AML-193 (cell line): Measurements from ENCODE around the gene ASPSCR1.

Experiments used
- DNase-seq, 2 experiments: peaks; one replicate each; lab custom pipeline; 2025; lab: John Stamatoyannopoulos, UW

Gene ASPSCR1, protein sequence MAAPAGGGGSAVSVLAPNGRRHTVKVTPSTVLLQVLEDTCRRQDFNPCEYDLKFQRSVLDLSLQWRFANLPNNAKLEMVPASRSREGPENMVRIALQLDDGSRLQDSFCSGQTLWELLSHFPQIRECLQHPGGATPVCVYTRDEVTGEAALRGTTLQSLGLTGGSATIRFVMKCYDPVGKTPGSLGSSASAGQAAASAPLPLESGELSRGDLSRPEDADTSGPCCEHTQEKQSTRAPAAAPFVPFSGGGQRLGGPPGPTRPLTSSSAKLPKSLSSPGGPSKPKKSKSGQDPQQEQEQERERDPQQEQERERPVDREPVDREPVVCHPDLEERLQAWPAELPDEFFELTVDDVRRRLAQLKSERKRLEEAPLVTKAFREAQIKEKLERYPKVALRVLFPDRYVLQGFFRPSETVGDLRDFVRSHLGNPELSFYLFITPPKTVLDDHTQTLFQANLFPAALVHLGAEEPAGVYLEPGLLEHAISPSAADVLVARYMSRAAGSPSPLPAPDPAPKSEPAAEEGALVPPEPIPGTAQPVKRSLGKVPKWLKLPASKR

DNA sequence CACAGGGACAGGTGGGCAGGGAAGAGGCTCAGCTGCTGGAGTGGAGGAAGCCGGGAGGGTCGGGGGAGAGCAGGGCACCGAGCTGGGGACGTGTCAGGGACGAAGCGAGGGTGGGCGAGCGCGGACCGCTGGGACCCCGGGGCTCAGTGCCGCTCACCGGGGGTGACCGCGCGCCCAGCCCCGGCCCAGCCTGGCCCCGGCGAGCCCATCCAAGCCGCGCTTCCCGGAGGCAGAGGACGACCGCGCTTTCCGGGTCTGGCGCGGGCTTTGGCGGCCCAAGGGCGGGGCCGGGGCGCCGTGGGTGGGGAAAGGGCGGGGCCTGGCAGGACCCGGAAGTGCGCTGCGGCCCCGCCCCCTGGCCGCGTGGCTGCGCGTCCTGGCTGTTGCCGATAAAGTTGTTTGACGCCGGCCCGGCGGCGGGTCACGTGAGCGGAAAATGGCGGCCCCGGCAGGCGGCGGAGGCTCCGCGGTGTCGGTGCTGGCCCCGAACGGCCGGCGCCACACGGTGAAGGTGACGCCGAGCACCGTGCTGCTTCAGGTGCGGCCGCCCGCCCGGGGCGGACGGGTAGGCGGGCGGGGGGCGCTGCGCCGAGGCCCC, at the start of gene ASPSCR1:
Gene ASPSCR1 (plus strand): TSS at position 419 of the 598 bp plus-strand sequence. CDS start 18 bp downstream, at position 437.
- DNase-seq: peak; percentile 83 to 89

DNA sequence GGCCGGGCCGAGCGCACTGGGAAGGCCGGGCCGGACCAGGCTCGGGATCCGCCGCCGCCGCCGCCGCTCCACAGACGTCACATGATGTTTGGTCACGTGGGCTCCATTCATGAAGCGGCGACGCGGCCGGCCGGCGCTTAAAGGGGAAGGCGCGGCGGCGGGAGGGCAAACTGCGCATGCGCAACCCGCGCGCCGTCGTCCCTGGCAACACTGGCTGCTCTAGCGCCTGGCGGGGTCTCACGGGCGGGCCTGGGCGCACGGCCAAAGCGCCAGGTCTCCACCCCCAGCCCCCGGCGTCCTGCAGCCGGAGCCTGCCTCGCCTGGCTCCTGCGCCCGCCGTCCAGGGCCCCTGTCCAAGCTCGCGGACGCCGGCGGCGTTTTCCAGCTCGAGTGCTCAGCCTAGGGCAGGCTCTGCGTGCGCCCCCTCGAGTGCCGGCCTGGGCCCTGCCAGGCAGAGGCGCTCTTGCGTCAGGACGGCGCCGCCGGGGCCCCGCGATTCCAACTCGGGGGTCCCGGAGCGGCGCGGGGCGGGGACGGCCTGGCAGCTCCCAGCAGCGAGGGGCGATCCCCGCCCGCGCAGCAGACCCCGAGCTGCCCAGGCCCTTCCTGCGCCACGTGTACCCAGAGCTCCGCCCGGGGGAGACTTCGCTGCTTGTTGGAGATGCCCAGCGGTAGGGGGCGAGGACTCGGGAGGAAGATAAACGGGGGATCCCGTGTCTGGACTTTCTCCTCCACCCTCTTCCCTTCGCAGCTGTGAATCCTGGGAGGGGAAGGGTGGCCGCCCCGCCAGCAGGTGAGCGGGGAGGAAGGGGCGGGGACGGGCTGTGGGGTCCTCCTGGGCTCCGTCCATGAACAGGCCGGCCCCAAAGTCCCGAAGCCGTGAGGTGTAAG, 49.5 kb upstream of the ASPSCR1 start, which contains the start of gene MAFG:
Gene MAFG (minus strand): TSS at position 83 of the 891 bp plus-strand sequence. CDS start 4,550 bp downstream, outside the sequence.
- peak; percentile 89 to 90 for DNase-seq

DNA sequence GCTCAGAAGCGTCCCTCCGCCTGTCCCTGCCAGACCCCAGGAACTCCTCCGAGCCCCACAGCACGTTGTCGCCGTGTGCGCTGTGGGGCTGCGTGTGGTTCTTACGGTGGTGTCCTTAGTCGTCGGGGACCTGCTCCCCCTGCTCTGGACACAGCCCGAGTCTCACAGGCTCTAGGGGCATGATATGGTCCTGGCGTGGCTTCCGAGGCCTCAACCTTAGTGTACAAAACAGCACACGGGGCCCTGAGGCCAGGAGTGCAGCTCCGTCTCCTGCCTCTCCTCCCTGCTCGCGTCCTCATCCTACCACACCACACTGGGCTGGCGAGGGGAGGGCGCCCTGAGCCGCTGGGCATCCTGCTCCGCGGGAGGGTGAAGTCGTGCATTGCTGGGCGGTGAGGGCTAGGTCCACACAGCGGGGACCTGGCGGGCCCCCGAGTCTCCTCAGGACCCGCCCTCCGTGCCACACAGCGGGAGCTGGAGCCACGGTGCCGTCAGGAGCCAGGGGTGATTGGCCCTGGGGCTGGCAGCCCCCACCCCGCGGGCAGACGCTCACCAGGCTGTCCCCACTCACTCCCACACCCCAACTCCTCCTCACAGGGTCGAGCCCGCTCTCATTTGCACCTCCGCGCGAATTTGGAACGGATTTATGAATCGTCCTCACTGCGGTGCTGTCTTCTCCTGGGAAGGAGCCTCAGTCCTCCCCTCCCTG, 48.7 kb upstream of the ASPSCR1 start:
- DNase-seq: no peak

DNA sequence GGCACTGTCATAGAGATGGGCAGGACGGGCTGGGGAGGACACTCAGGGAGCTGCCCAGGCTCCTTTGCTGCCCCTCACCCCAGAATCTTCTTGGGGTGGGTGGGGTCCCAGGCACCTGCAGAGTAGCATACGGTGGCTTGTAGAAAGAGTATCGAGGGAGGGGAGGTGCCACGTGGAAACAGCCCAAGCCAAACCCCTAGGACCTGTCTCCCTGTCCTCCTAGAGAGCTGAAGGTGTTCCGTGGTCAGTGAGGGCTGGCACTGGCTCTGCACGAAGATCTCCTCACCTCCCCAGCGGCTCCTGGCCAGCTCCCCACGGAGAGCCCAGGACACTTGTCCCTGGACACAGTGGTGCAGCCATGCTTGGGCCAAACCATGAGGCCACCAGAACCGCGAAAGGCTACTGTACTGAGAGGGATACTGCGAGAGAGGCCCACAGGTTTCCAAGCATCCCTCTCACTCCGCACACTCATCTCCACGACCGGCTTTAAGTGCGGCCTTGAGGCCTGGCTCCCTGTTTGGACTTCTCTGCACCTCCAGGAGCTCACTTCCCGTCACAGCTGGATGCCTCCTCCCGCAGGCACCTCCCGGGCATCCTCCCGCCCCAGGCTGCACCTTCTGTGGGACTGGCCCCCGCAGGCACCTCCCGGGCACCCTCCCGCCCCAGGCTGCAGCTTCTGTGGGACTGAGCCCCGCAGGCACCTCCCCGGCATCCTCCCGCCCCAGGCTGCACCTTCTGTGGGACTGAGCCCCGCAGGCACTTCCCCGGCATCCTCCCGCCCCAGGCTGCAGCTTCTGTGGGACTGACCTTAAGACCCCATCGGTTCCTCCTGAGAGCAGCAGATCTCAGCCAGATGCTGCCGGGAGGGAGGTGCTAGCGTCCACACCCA, 47.9 kb upstream of the ASPSCR1 start:
- DNase-seq: no peak

DNA sequence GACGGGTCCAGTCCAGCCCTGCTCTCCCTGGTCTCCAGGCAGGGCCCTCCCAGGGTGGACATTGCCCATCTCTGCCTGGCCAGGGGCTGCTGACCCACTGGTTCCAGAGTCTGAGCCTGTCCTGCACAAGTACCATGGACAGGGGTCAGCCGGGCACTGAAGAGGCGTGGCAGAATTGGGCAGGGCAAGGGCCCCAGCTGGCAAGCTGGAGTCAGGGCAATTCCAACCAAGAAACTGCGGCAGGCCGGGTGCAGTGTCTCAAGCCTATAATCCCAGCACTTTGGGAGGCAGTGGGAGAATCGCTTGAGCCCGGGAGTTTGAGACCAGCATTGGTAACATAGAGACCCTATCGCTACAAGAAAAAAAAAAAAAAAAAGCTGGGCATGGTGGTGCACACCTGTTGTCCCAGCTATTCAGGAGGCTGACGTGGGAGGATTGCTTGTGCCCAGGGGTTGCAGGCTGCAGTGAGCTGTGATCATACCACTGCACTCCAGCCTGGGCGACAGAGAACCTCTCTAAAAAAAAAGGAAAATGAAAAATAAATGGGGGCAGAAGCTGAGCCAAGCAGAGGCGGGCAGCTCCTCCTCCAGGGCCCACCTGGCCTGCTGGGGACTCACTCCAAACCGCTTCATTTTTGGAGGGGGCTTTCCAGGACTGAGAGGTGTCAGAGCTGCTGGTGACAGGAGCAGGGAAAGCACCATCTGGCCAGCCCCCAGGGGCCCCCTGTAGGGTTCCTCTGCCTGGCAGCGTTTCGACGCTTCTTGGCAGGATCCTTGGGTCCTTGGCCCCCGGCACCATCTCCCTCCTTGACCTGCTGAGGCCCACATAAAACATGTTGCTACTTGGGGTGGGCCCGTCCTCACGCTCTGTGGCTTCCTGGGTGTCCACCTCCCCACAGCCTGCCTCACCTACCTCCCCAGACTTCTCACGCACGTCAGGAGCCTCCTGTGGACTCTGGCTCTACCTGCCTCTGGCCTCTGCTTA, 47.0 kb upstream of the ASPSCR1 start:
- no peak for DNase-seq

DNA sequence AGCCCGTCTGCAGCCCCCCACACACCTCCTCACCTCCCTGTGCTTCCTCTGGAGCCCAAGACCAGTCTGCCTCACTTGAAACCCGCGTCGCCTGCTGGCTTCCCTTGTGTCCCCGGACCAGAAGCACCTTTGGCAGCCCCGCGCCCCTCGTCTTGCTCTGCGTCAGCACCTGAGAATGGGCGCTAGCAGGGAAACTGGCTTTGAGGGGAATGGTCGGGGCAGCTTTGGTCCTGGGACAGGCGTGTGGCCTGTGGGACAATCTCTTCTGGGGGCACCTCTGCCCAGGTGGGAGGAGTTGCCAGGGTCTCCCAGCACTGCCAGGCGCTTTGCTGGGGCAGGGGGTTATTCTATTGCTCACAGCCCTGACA, 46.3 kb upstream of the ASPSCR1 start:
- DNase-seq: no peak

DNA sequence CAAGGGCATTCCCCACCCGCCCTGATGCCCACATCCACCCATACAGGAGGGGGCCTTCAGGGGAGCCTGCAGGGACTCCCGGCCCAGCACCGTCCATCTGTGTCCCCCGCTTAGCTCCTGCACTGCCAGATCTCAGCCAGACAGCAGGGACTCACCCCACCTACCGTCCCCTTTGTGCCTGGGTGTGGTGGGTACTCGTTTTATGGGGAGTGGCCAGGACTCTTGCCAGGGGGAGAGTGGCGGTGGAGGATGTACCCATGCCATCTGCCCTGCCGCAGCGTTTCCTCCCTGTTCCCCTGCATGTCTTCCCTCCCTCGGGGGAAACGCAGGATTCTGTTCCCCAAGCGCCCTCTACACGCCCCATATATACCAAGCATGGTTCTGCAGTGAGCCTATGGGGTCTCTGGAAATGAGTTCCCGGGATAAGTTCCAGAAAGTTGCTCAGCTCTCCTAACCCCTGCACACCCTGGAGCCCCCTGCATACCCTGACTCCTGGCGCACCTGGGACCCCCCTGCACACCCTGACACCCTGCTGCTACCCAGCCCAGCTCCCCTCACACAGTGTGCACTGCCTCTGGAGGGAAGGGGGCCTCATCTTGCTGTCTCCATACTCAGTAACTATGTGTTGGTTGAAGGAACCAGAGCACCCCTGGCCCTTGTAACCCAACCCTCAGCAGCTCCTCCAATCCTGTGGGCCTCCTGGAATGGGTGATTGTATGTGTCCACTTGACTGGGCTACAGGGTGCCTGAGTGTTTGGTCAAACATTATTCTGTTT, 45.7 kb upstream of the ASPSCR1 start:
- no peak for DNase-seq

DNA sequence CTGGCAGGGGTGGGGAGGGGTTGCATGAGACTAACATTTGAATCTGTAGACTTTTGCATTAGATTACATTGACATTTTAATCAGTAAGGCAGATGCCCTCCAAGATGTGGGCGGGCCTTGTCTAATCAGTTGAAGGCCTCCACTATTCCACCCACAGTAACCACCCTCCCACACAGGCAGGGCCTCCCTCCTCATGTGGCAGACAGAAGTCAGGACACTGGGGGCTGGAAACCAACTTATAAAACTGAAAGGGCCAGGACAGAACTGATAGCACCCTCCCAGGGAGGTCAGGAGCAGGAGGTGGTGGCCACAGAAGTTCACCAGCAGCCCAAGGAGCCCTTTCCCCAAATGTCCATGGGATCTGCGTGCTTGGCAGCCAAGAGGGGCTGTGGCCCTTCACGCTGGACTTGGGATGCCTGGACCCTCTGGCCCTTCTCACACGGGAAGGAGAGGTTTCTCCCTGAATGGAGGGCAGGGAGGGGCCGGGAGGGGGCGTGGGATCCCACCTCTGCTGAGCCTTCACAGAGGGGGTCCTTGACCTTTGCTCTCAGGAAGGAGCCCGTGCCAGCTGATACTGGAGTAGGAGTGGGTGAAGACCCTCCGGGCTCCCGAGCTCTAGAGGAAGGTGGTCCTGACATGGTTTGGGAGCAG, 45.0 kb upstream of the ASPSCR1 start:
- no peak for DNase-seq

DNA sequence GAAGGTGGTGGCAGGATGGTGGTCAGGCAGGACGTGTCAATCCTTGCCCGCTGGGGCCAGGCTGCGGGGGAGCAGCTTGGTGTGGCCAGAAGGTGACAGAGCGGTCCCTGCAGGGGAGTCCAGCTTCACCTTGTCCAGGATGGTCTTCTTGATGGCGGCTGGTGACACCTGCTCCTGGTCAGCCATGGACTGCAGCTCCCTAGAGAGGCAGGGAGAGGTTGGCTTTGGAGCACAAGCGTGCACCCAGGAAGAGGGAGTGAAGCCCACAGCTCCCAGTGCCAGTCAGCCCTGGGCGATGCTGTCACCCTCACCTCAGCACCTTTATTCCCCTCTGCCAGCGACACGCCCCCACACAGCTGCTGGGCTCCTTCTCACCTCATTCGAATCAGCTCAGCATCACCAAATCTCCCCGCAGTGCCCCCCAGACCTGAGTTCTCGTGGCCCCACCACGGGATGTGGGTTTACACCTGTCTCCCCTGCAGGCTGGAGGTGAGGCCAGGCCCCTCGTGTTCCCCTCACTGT, 44.2 kb upstream of the ASPSCR1 start:
- DNase-seq: no peak

DNA sequence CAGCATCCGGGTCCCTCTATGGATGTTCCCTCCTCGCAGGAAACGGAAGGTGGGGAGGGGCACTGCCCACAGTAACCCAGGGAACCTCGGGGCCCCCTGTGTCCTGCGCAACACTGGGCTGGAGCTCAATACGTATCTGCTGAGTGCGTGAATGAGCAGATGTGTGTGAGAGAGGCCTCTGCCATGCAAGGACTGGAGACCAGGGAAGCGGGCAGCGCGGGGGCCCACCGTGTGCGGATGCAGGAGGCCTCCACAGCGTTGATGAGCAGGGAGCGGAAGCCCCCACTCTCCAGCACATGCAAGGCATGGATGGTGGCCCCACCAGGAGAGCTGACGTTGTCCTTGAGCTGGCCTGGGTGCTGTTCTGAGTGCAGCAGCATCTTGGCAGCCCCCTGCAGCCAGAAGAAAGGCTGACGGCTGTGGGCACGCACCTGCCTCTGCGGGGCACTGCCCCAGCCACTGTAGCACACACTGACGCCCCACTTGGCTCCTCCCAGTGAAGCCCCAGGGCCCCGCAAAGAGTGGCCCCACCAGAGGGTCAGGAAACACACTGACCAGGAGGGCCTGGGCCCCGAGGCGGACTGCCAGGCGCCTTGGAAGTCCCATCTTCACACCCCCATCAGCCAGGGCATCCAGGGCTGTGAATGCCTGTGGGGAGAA, 43.2 kb upstream of the ASPSCR1 start:
- no peak for DNase-seq

DNA sequence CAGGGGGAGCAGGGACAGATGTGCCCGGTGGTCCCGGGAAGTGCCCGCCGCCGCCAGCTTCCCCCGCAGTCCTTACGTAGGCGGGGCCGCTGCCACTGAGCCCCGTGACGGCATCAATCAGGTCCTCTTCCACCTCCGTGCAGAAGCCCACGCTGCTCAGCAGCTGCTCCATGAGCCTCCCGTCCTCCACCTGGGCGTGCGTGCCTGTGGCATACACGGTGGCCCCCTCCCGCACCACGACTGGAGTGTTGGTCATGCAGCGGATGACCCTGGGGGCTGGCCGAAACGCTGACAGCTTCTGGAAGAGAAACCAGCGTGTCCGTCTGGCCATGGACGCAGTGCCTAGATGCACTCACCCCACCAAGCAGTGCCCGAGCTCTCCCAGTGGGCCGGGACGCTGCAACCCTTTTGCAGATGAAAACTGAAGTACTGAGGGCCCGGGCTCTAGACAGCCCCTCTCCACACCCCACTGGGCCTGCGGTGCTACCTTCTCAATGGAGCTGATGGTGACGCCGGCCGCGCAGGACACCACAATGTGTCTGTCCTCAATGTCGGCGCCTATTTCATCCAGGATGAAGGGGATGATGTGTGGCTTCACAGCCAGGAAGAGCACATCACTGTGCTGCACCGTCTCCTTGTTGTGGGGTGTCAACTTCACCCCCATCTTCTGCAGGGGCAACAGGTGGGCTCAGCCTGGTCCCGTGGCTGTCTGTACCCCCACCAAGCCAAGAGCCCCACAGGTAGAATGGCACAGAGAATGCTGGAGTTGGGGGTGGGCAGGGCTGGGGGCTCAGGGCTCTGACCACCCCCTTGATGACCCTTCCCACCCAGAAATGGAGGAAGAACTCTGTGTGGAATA, 42.4 kb upstream of the ASPSCR1 start:
- no peak for DNase-seq

DNA sequence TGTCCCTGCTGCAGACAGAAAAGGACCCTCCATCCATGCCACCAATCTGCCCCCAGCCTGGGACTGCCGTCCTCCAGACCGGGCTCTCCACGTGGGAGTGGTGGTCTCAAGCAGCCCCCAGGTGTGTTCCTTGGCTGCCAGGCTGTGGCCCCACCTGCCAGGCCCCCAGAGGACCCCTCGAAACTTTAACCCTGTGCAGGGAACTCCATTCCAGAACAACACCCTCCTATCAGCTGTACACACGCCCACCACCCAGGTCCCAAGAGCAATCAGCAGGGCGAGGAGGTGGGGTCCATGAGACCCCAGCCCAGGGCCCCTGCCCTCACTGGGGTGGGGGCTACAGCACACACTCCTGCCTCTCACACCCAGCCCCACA, 41.7 kb upstream of the ASPSCR1 start:
- DNase-seq: no peak

DNA sequence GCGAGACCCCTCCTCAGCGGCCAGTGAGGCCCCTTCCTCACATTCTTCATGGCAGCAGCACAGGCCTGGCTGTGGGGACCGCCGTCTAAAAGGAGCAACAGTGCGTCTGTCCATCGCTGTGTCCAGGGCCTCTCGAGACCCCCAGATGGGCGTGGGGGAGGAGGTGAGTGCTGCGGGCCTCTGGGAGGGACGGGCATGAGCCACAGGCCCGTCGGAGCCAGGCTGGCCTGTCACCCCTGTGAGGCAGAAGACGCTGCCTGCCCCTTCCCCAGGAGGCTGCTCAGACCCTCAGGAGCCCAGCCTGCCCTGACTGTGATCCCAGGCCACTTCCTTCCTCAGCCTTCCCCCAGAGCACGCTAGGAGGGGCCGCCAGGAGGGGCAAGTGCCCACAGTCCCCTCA, 38.2 kb upstream of the ASPSCR1 start:
- no peak for DNase-seq

DNA sequence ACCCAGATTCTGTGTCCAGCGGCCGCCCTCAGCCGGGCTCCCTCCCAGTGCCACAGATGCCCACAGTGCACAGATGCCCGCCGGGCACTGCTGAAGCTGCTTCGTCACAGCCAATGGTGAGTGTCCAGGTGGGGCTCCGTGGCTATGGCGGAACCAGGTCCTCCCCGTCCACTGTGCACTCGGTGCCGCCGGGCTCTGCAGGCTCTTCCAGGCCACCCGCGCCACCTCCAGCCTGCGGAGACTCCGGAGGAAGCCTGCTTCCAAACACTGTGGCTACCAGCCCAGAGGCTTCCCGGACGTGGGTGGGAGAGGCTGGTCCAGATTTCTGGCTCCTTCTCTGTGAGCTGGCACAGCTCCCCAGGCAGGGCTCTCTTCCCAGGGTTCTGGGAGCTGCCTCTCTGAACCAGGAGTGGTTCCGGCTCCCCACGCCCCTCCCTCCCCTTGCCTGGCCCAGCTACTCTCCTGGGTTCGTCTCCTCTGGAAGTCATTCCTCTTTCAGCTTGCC, 37.5 kb upstream of the ASPSCR1 start:
- no peak for DNase-seq

DNA sequence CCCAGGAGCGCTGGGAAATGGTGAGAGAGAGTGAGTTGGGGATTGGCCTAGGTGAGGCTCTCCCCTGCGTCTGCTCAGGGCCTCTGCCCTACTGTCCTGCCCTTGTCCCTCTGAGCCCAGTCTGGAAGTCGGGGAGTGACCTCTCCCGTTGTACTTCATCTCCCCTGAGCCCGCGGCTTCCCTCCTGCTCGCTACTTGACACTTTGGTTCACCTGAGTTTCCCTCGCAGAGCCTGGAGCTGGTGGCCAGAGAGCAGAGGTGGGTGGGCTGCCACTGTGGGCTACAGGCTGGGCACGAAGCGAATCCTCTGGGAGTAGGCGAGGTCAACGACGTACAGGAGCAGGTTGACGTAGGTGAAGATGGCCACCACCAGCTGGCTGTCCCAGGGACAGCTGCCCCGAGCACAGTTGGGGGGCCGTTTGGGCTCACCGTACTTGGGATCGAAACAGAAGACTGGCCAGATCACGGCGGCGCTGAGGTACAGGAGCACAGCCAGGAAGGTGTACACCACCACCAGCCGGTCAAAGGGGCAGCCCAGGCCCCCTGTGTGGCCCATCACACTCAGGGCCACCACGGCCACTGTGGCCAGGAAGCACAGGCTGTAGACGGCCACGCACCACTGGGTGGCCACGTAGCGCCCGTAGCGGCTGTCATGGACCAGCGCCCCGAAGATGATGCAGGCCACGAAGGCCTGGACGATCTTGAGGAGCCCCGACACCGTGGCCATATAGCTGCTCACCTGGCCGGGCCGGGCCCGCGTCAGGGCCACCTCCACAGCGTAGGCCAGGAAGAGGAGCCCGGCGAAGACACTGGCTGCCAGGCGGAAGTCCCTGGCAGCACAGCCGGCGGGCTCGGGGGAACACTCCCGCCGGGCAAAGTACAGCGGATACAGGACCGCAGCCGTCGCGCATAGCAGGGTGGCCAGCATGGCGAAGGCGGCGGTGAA, 36.6 kb upstream of the ASPSCR1 start:
- DNase-seq: no peak
